SK-N-SH (cell line): ENCODE results near the gene MICALL1. TPM values are rescaled to one million over a fixed set of nuclear protein-coding genes. Genes with fewer than 3 reads are reported as not detected.

Experiments
- CTCF ChIA-PET: fragments of 300-600, 350-600 bp; formaldehyde crosslinking; extraction: SDS; loops from one replicate; lab custom pipeline; 2021; lab: Yijun Ruan, JAX
- POLR2A ChIA-PET: fragments of 350-600 bp; sonication (Branson Sonifier 250); formaldehyde crosslinking; extraction: SDS; loops from one replicate; lab custom pipeline; 2020; ENCODE audit warnings: antibody characterized with exemption, inconsistent platforms; lab: Yijun Ruan, JAX
- DNase-seq: peaks from one replicate; pipeline ENCODE4 v3.0.0; 2012
- H2AFZ ChIP-seq: fragments of 200-600 bp; sonication (generic); 2 replicates; pipeline ENCODE4 v1.8.1; 2016; ENCODE audit warnings: antibody characterized with exemption, mild to moderate bottlenecking, low read depth
- H3F3A ChIP-seq: fragments of 200-600 bp; sonication (generic); replicated peaks from 2 replicates; pipeline ENCODE3; 2016; ENCODE audit warnings: antibody characterized with exemption, mild to moderate bottlenecking; ENCODE audit not compliant: insufficient read depth
- H3K27ac ChIP-seq, 2 experiments: fragments of 200-500 bp in 1 of 2; fragments of 200-600 bp in 1 of 2; sonication (Bioruptor generic) in 1 of 2; sonication (generic), shearing (Covaris generic) in 1 of 2; 2 replicates each; pipeline versions ENCODE4 v1.5.1 to v1.6.1; 2014 to 2016; ENCODE audit warnings: low read depth in 2 of 2, inconsistent platforms in 1 of 2, low read length in 1 of 2, mild to moderate bottlenecking in 1 of 2, mixed read lengths in 1 of 2
- H3K27me3 ChIP-seq: fragments of 200-600 bp; sonication (generic), shearing (Covaris generic); 2 replicates; pipeline ENCODE4 v1.6.1; 2016; ENCODE audit warnings: mixed run types; ENCODE audit not compliant: insufficient read depth
- H3K36me3 ChIP-seq, 2 experiments: fragments of 200-500 bp in 1 of 2; fragments of 200-600 bp in 1 of 2; sonication (Bioruptor generic) in 1 of 2; sonication (generic) in 1 of 2; replicated peaks in 1 of 2; 2 replicates each; pipeline versions ENCODE3 to v1.5.1; 2014 to 2016; ENCODE audit warnings: low read length in 1 of 2, mild to moderate bottlenecking in 1 of 2; ENCODE audit not compliant: insufficient read depth in 2 of 2, control insufficient read depth in 1 of 2
- H3K4me1 ChIP-seq, 2 experiments: fragments of 200-500 bp in 1 of 2; fragments of 200-600 bp in 1 of 2; sonication (Bioruptor generic) in 1 of 2; sonication (generic), shearing (Covaris generic) in 1 of 2; 2 replicates each; pipeline versions ENCODE4 v1.5.1 to v1.6.1; 2014 to 2016; ENCODE audit warnings: low read depth in 1 of 2, low read length in 1 of 2, mixed run types in 1 of 2; ENCODE audit not compliant: insufficient read depth in 2 of 2, control insufficient read depth in 1 of 2
- H3K4me2 ChIP-seq: fragments of 200-600 bp; sonication (generic), shearing (Covaris generic); 2 replicates; pipeline ENCODE4 v1.6.1; 2017; ENCODE audit warnings: mixed run types
- H3K4me3 ChIP-seq, 2 experiments: fragments of 200-500 bp in 1 of 2; fragments of 200-600 bp in 1 of 2; sonication (Bioruptor generic) in 1 of 2; sonication (generic), shearing (Covaris generic) in 1 of 2; 2 replicates each; pipeline versions ENCODE4 v1.5.1 to v1.8.1; 2014 to 2016; ENCODE audit warnings: low read depth in 2 of 2, inconsistent platforms in 1 of 2, low read length in 1 of 2, mild to moderate bottlenecking in 1 of 2, mixed read lengths in 1 of 2, moderate library complexity in 1 of 2
- H3K79me2 ChIP-seq: fragments of 200-600 bp; sonication (generic); 2 replicates; pipeline ENCODE4 v1.8.1; 2017; ENCODE audit warnings: mild to moderate bottlenecking; ENCODE audit not compliant: insufficient read depth
- H3K9ac ChIP-seq: fragments of 200-600 bp; sonication (generic); 2 replicates; pipeline ENCODE4 v1.6.1; 2017; ENCODE audit warnings: mixed run types
- H3K9me2 ChIP-seq: fragments of 200-600 bp; sonication (generic); 2 replicates; pipeline ENCODE4 v1.6.1; 2017; ENCODE audit warnings: mixed run types
- H3K9me3 ChIP-seq: fragments of 200-600 bp; sonication (generic); 2 replicates; pipeline ENCODE4 v1.6.1; 2017; ENCODE audit warnings: mixed run types, mild to moderate bottlenecking, moderate library complexity
- H4K20me1 ChIP-seq: fragments of 200-600 bp; sonication (generic); 2 replicates; pipeline ENCODE4 v1.6.1; 2017; ENCODE audit warnings: mild to moderate bottlenecking, mixed run types; ENCODE audit not compliant: insufficient read depth
- CTCF ChIP-seq: fragments of 200-600 bp; sonication (generic); IDR thresholded peaks from 2 replicates; pipeline ENCODE4 v1.6.1; 2017; ENCODE audit warnings: antibody characterized with exemption, mild to moderate bottlenecking, moderate library complexity
- ELF1 ChIP-seq: IDR thresholded peaks from 2 replicates; pipeline ENCODE4 v1.4.0; 2012
- EZH2phosphoT487 ChIP-seq: fragments of 200-600 bp; sonication (generic); IDR thresholded peaks from 2 replicates; pipeline ENCODE4 v1.6.1; 2017; ENCODE audit warnings: low read depth, mixed run types, mild to moderate bottlenecking, antibody characterized with exemption, moderate library complexity, borderline replicate concordance
- FOSL2 ChIP-seq: IDR thresholded peaks from 2 replicates; pipeline ENCODE4 v1.4.0; 2012; ENCODE audit warnings: low read depth, mild to moderate bottlenecking, moderate library complexity, borderline replicate concordance
- FOXJ3 ChIP-seq: sonication (generic); formaldehyde crosslinking; IDR thresholded peaks from 2 replicates; pipeline ENCODE4 v1.5.1; 2020; ENCODE audit warnings: mild to moderate bottlenecking, missing genetic modification reagents
- GABPA ChIP-seq: IDR thresholded peaks from 2 replicates; pipeline ENCODE4 v1.4.0; 2012; ENCODE audit warnings: low read depth, mild to moderate bottlenecking
- GATA2 ChIP-seq: sonication (generic); formaldehyde crosslinking; IDR thresholded peaks from 2 replicates; pipeline ENCODE4 v1.5.0; 2020; ENCODE audit warnings: mild to moderate bottlenecking, missing genetic modification reagents
- JUND ChIP-seq: IDR thresholded peaks from 2 replicates; pipeline ENCODE4 v1.4.0; 2012
- MEF2A ChIP-seq: IDR thresholded peaks from 2 replicates; pipeline ENCODE4 v1.4.0; 2012; ENCODE audit warnings: low read depth, borderline replicate concordance
- MXI1 ChIP-seq: IDR thresholded peaks from 2 replicates; pipeline ENCODE4 v1.6.1; 2012; ENCODE audit warnings: mild to moderate bottlenecking, low read depth, low read length, improper control_type of control experiment
- NFIC ChIP-seq: IDR thresholded peaks from 2 replicates; pipeline ENCODE4 v1.4.0; 2012; ENCODE audit warnings: borderline replicate concordance
- NRF1 ChIP-seq: IDR thresholded peaks from 2 replicates; pipeline ENCODE4 v1.6.1; 2012; ENCODE audit warnings: low read depth, mild to moderate bottlenecking, low read length
- PBX3 ChIP-seq: IDR thresholded peaks from 2 replicates; pipeline ENCODE4; 2012
- POLR2AphosphoS5 ChIP-seq: IDR thresholded peaks from 2 replicates; pipeline ENCODE4 v1.6.1; 2012; ENCODE audit warnings: low read depth, low read length
- REST ChIP-seq: IDR thresholded peaks from 2 replicates; pipeline ENCODE4 v1.6.1; 2012; ENCODE audit warnings: mild to moderate bottlenecking, low read depth, low read length, moderate library complexity
- RFX5 ChIP-seq: IDR thresholded peaks from 2 replicates; pipeline ENCODE4 v1.6.1; 2012; ENCODE audit warnings: mild to moderate bottlenecking, improper control_type of control experiment, low read length
- RXRA ChIP-seq: IDR thresholded peaks from 2 replicates; pipeline ENCODE4 v1.4.0; 2012; ENCODE audit warnings: low read depth, mild to moderate bottlenecking, borderline replicate concordance
- SIN3A ChIP-seq: IDR thresholded peaks from 2 replicates; pipeline ENCODE4 v1.6.1; 2012; ENCODE audit warnings: low read depth, mild to moderate bottlenecking, low read length, moderate library complexity, borderline replicate concordance
- TCF12 ChIP-seq: IDR thresholded peaks from 2 replicates; pipeline ENCODE4 v1.4.0; 2012
- ZBTB33 ChIP-seq: IDR thresholded peaks from 2 replicates; pipeline ENCODE4 v1.4.0; 2012; ENCODE audit warnings: low read depth, borderline replicate concordance
- WGBS: methylation state at CpG from one replicate; pipeline ENCODE4 v1.1.6; 2017; ENCODE audit warnings: low lambda C conversion rate; 5-methylcytosine and 5-hydroxymethylcytosine counted together
- polyA plus RNA-seq, 3 experiments: library from polyadenylated mRNA; depleted of rRNA; stranded (reverse); fragments of >200 nt; gene quantifications; 2 replicates each; pipeline ENCODE4 v1.2.3, GENCODE V29; 2012

Gene MICALL1
- polyA plus RNA-seq, 1 of the 3 experiments (the other 2 are of a cell fraction), result 12.9 TPM

- peak; percentile 25 for DNase-seq
- ChIA-PET POLR2A (no interaction called here), CTCF (interaction anchor here (3.1 kb wide), 1 partner anchor 10 kb away, joined by 10 read pairs; no protein-coding TSS in a partner anchor)
- 97% methylated on average over 4 of the region's 4 CpGs for WGBS
- Histone ChIP-seq H4K20me1 (no peaks in the 10 kb centered on the region), H3K27me3 (no peaks in the 10 kb centered on the region), H3K9ac (no peak overlapping the region), H3F3A (peaks cover 5% of the 10 kb centered on the region), H2AFZ (no peak overlapping the region), H3K4me2 (no peak overlapping the region), H3K4me3 (no peak overlapping the region), H3K79me2 (no peaks in the 10 kb centered on the region; the same call in 1 of the 2 replicates), H3K9me3 (no peaks in the 10 kb centered on the region), H3K36me3 (peaks cover 25 to 38% of the 10 kb centered on the region in 2 experiments), H3K4me1 (no peaks in the 10 kb centered on the region), H3K27ac (no peak overlapping the region), H3K9me2 (no peaks in the 10 kb centered on the region)
- no peak for TF ChIP-seq TCF12
- TF ChIP-seq ZBTB33, result no peak
- no peak for TF ChIP-seq ELF1
- no peak for TF ChIP-seq NFIC
- TF ChIP-seq MXI1, result no peak
- TF ChIP-seq SIN3A, result no peak
- no peak for TF ChIP-seq FOSL2
- no peak for TF ChIP-seq JUND
- TF ChIP-seq RFX5, result no peak
- TF ChIP-seq PBX3, result no peak
- no peak for TF ChIP-seq NRF1
Observed at GRCh38 chr22:37923927-37924326, 17.8 kb downstream of the MICALL1 start.

GRCh38 chr22:37924386-37925065, 18.4 kb downstream of the MICALL1 start:
- Histone ChIP-seq H3K36me3 (peaks cover 27 to 36% of the 10 kb centered on the region in 2 experiments), H3K27me3 (no peaks in the 10 kb centered on the region), H3K4me3 (no peak overlapping the region), H3K9ac (no peak overlapping the region), H3K27ac (no peak overlapping the region), H3K4me2 (no peak overlapping the region), H4K20me1 (no peaks in the 10 kb centered on the region), H3F3A (peaks cover 5% of the 10 kb centered on the region), H2AFZ (no peak overlapping the region), H3K9me3 (no peaks in the 10 kb centered on the region), H3K79me2 (no peaks in the 10 kb centered on the region; the same call in 1 of the 2 replicates), H3K4me1 (no peaks in the 10 kb centered on the region), H3K9me2 (no peaks in the 10 kb centered on the region)
- 94% methylated on average over 11 of the region's 18 CpGs for WGBS
- ChIA-PET POLR2A (no interaction called here), CTCF (interaction anchor here (3.1 kb wide), 1 partner anchor 9 kb away, joined by 10 read pairs; no protein-coding TSS in a partner anchor)
- DNase-seq, result peak; percentile 21
- TF ChIP-seq RXRA (no peak), MEF2A (no peak), EZH2phosphoT487 (no peak), REST (no peak), FOXJ3 (no peak), FOSL2 (no peak), SIN3A (no peak), POLR2AphosphoS5 (no peak), GATA2 (CRISPR knock-in tag) (no peak), NRF1 (no peak), GABPA (no peak), MXI1 (no peak), CTCF (no peak)
